Measurements from ENCODE around the gene MEF2D. TPM values are rescaled to one million over a fixed set of nuclear protein-coding genes. Genes with fewer than 3 reads are reported as not detected.
A peak's percentile ranks its signal among the peaks of the same experiment; 100 is the strongest.

MEF2D gene
- polyA plus RNA-seq, 1 donor: 102 TPM

- DNase-seq: no peak
Observed at GRCh38 chr1:156423422-156424352, 76.9 kb downstream of the MEF2D start.

- DNase-seq: no peak
Observed at GRCh38 chr1:156422602-156423091, 77.9 kb downstream of the MEF2D start.

GRCh38 chr1:156421939-156422601 is 78.5 kb downstream of the MEF2D start:
- DNase-seq: no peak

- DNase-seq: peak; percentile 58
Observed at GRCh38 chr1:156421062-156421938, 79.3 kb downstream of the MEF2D start.

GRCh38 chr1:156420205-156421061 is 80.1 kb downstream of the MEF2D start:
- no peak for DNase-seq

GRCh38 chr1:156419854-156420204 is 80.7 kb downstream of the MEF2D start:
- DNase-seq: no peak

GRCh38 chr1:156418416-156419070 is 82.0 kb downstream of the MEF2D start:
- DNase-seq: no peak

- DNase-seq: no peak
Observed at GRCh38 chr1:156417401-156418020, 83.1 kb downstream of the MEF2D start.

GRCh38 chr1:156416993-156417392 is 83.6 kb downstream of the MEF2D start:
- no peak for DNase-seq

GRCh38 chr1:156414461-156415064 is 86.0 kb downstream of the MEF2D start:
- DNase-seq: no peak

Other genes starting within 250 kb of the MEF2D start
- 53.6 TPM for gene SMG5, start 217.9 kb downstream of the MEF2D start, polyA plus RNA-seq (ENCODE audit: insufficient read length)
- 5.0 TPM for gene TMEM79, start 216.4 kb downstream of the MEF2D start, polyA plus RNA-seq (ENCODE audit: insufficient read length)
- 20.2 TPM for gene GLMP, start 205.1 kb downstream of the MEF2D start, polyA plus RNA-seq (ENCODE audit: insufficient read length)
- not detected for gene VHLL, start 201.5 kb downstream of the MEF2D start, polyA plus RNA-seq (ENCODE audit: insufficient read length)
- 187 TPM for gene CCT3, start 162.5 kb downstream of the MEF2D start, polyA plus RNA-seq (ENCODE audit: insufficient read length)
- 1.0 TPM for gene TSACC, start 162.2 kb downstream of the MEF2D start, polyA plus RNA-seq (ENCODE audit: insufficient read length)
- gene RHBG, start 131.6 kb downstream of the MEF2D start, polyA plus RNA-seq (ENCODE audit: insufficient read length): 0.22 TPM
- gene IQGAP3, start 71.8 kb upstream of the MEF2D start, polyA plus RNA-seq (ENCODE audit: insufficient read length): 6.7 TPM
- 0.80 TPM for gene TTC24, start 78.9 kb upstream of the MEF2D start, polyA plus RNA-seq (ENCODE audit: insufficient read length)
- 26.1 TPM for gene NAXE, start 91.0 kb upstream of the MEF2D start, polyA plus RNA-seq (ENCODE audit: insufficient read length)
- gene GPATCH4, start 100.7 kb upstream of the MEF2D start, polyA plus RNA-seq (ENCODE audit: insufficient read length): 26.3 TPM
- gene HAPLN2, start 118.6 kb upstream of the MEF2D start, polyA plus RNA-seq (ENCODE audit: insufficient read length): 0.43 TPM
- gene BCAN, start 141.3 kb upstream of the MEF2D start, polyA plus RNA-seq (ENCODE audit: insufficient read length): 0.88 TPM
- gene NES, start 176.6 kb upstream of the MEF2D start, polyA plus RNA-seq (ENCODE audit: insufficient read length): 1,095 TPM
- gene CRABP2, start 204.8 kb upstream of the MEF2D start, polyA plus RNA-seq (ENCODE audit: insufficient read length): 314 TPM
- gene METTL25B, start 227.7 kb upstream of the MEF2D start, polyA plus RNA-seq (ENCODE audit: insufficient read length): 22.2 TPM
- gene ISG20L2, start 228.0 kb upstream of the MEF2D start, polyA plus RNA-seq (ENCODE audit: insufficient read length): 24.0 TPM
- 64.6 TPM for gene MRPL24, start 240.3 kb upstream of the MEF2D start, polyA plus RNA-seq (ENCODE audit: insufficient read length)